OCI-LY3 (cell line): ENCODE data around the gene E2F1.

Experiments used
- CTCF ChIP-seq: fragments of 200-600, 300-600 bp; sonication (generic); IDR thresholded peaks from 2 replicates; pipeline ENCODE4 v1.5.1; 2014; ENCODE audit warnings: antibody characterized with exemption, low read length, low read depth
- EZH2phosphoT487 ChIP-seq: fragments of 200-600 bp; shearing (Covaris generic); IDR thresholded peaks from 2 replicates; pipeline ENCODE4 v1.6.1; 2018; ENCODE audit warnings: antibody characterized with exemption, mixed run types, low read depth

DNA sequence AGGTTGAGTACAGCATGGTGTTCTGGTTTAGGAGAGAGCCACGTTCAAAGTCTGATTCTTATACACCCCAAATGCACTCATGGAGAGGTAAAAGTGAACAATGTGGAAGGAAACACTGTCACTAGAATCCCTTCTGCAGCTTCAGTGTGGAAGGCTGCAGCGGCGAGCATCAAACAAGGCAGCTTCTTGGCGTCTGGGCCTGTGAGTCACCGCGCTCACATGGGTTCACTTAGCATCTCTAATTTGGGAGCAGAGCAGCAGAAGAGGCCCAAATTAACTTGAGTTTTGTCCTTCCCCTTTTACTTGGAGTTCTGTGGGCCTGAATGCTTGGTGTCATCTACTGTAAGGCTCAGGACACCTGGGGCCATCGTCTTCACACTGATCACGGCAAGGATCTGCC, 10.9 kb upstream of the E2F1 start:
- no peak for TF ChIP-seq CTCF
- TF ChIP-seq EZH2phosphoT487: no peak
